GM18507 (cell line): Measurements from ENCODE around the gene TMEM260.
"Not testable (repeated sequence)": the region's sequence is repeated elsewhere in the genome, so short reads cannot be mapped to it uniquely, and the experiment has no call there.

Experiments
- DNase-seq: peaks from one replicate; pipeline ENCODE4 v3.0.0; 2011; ENCODE audit warnings: low read depth; ENCODE audit not compliant: insufficient read length; ENCODE audit errors: extremely low spot score
- FAIRE-seq: peaks from 2 replicates; lab custom pipeline; 2011; peaks lifted over from hg19 to GRCh38; lab: Jason Lieb, UNC

The TMEM260 gene

GRCh38 chr14:56661478-56661877 lies 81.9 kb downstream of the TMEM260 start:
- DNase-seq (no peak), FAIRE-seq (no peak)

- no peak for DNase-seq
- FAIRE-seq, result no peak
Observed at GRCh38 chr14:56664811-56665421, 85.3 kb downstream of the TMEM260 start.

- no peak for DNase-seq
- no peak for FAIRE-seq
Observed at GRCh38 chr14:56666294-56666693, 86.7 kb downstream of the TMEM260 start.

GRCh38 chr14:56666716-56667115 lies 87.1 kb downstream of the TMEM260 start:
- FAIRE-seq (no peak), DNase-seq (no peak)

- FAIRE-seq, DNase-seq: not testable (repeated sequence)
Observed at GRCh38 chr14:56667290-56667689, 87.7 kb downstream of the TMEM260 start.

GRCh38 chr14:56676042-56676441 lies 96.4 kb downstream of the TMEM260 start:
- DNase-seq (no peak), FAIRE-seq (no peak)

GRCh38 chr14:56678838-56679237 lies 99.2 kb downstream of the TMEM260 start:
- DNase-seq (no peak), FAIRE-seq (no peak)

- no peak for DNase-seq
- no peak for FAIRE-seq
Observed at GRCh38 chr14:56686416-56686815, 106.8 kb downstream of the TMEM260 start.

- no peak for DNase-seq
- no peak for FAIRE-seq
Observed at GRCh38 chr14:56687123-56687522, 107.5 kb downstream of the TMEM260 start.

- FAIRE-seq, result no peak
Observed at GRCh38 chr14:56694609-56695008, 115.0 kb downstream of the TMEM260 start.

GRCh38 chr14:56695216-56695615 lies 115.6 kb downstream of the TMEM260 start:
- FAIRE-seq, DNase-seq: not testable (repeated sequence)

More at GRCh38 chr14:56694609-56695008, 115.0 kb downstream of the TMEM260 start:
- no peak for DNase-seq
